Measurements from ENCODE around the gene RNF182.
"Not testable (repeated sequence)": the region's sequence is repeated elsewhere in the genome, so short reads cannot be mapped to it uniquely, and the experiment has no call there.

Gene RNF182

GRCh38 chr6:14004258-14004657, 79.5 kb downstream of the RNF182 start:
- DNase-seq: no peak

GRCh38 chr6:14008809-14009208, 84.1 kb downstream of the RNF182 start:
- DNase-seq: no peak

GRCh38 chr6:14009431-14009830, 84.7 kb downstream of the RNF182 start:
- DNase-seq: no peak

DNA sequence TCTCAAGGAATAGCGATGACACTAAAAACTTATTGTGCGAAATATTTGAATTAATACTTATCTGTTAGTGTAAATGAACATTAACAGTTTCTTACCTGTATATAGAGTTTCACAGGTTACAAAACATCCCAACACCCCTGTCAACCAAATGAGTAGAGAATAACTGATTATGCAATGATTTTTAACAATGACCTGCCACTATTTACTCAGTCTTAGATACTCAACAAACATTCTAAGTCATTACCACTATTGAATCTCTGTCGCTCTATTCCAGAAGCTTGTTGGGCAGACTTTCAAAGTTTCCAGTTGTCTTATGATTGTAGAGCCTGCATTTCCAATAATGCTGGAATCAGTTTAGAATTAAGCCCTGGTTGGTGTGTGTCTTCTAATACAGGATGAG, 85.5 kb downstream of the RNF182 start:
- no peak for DNase-seq

- DNase-seq: no peak
Measured at GRCh38 chr6:14012313-14013030, 87.7 kb downstream of the RNF182 start.

GRCh38 chr6:14015964-14016363, 91.2 kb downstream of the RNF182 start:
- no peak for DNase-seq

GRCh38 chr6:14016432-14016831, 91.7 kb downstream of the RNF182 start:
- no peak for DNase-seq

- DNase-seq: no peak
Measured at GRCh38 chr6:14016935-14017625, 92.3 kb downstream of the RNF182 start.

GRCh38 chr6:14017626-14018475, 93.1 kb downstream of the RNF182 start:
- DNase-seq: no peak

GRCh38 chr6:14018559-14018958, 93.8 kb downstream of the RNF182 start:
- not testable (repeated sequence) for DNase-seq

- DNase-seq: no peak
Measured at GRCh38 chr6:14020551-14020950, 95.8 kb downstream of the RNF182 start.

GRCh38 chr6:14021449-14021848, 96.7 kb downstream of the RNF182 start:
- no peak for DNase-seq

GRCh38 chr6:14022673-14023072, 97.9 kb downstream of the RNF182 start:
- DNase-seq: no peak

GRCh38 chr6:14023855-14024254, 99.1 kb downstream of the RNF182 start:
- DNase-seq: no peak

- DNase-seq: no peak
Measured at GRCh38 chr6:14025160-14025559, 100.4 kb downstream of the RNF182 start.

GRCh38 chr6:14026831-14027539, 102.2 kb downstream of the RNF182 start:
- DNase-seq: no peak

GRCh38 chr6:14028631-14029030, 103.9 kb downstream of the RNF182 start:
- DNase-seq: no peak

DNA sequence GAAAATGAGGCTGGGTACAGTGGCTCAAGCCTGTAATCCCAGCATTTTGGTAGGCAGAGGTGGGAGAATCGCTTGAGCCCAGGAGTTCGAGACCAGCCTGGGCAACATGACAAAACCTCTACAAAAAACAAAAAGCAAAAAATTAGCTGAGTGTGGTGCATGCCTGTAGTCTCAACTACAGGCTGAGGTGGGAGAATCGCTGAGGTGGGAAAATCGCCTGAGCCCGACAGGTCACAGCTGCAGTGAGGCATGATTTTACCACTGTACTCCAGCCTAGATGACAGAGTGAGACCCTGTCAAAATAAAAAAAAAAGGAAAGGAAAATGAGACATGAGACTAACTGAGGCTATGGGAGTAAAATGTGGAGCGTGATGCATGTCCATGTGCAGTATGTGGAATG, 104.9 kb downstream of the RNF182 start:
- DNase-seq: no peak

Data from NCI-H2107 (cell line).